Measurements from ENCODE around the gene OTUB1.
"Not testable (repeated sequence)": the region's sequence is repeated elsewhere in the genome, so short reads cannot be mapped to it uniquely, and the experiment has no call there.

The OTUB1 gene

GRCh38 chr11:63958008-63958407, 28.2 kb upstream of the OTUB1 start:
- in situ Hi-C loops (cut with MboI; ENCODE audit: low sequenced_read_pairs, unreplicated experiment) = no loop called here
- DNase-seq (ENCODE audit: low spot score) = no peak
- no peak for TF ChIP-seq CTCF (IDR thresholded peaks at IDR 0.05; ENCODE audit: borderline replicate concordance, control extremely low read depth, extremely low read depth, insufficient read depth, missing control alignments)

- in situ Hi-C loops (cut with MboI; ENCODE audit: low sequenced_read_pairs, unreplicated experiment) = no loop called here
- peak; percentile 47 for DNase-seq (ENCODE audit: low spot score)
- no peak for TF ChIP-seq CTCF (IDR thresholded peaks at IDR 0.05; ENCODE audit: borderline replicate concordance, control extremely low read depth, extremely low read depth, insufficient read depth, missing control alignments)
These were observed 24.4 kb upstream of the OTUB1 start for GRCh38 chr11:63961608-63962412.

- in situ Hi-C loops (cut with MboI; ENCODE audit: low sequenced_read_pairs, unreplicated experiment); DNase-seq (ENCODE audit: low spot score): not testable (repeated sequence)
These were observed 22.3 kb upstream of the OTUB1 start for GRCh38 chr11:63963895-63964294.

GRCh38 chr11:63966444-63966843, 19.8 kb upstream of the OTUB1 start:
- DNase-seq (ENCODE audit: low spot score) = no peak
- no peak for TF ChIP-seq CTCF (IDR thresholded peaks at IDR 0.05; ENCODE audit: borderline replicate concordance, control extremely low read depth, extremely low read depth, insufficient read depth, missing control alignments)
- in situ Hi-C loops (cut with MboI; ENCODE audit: low sequenced_read_pairs, unreplicated experiment) = no loop called here

GRCh38 chr11:63969461-63969860, 16.8 kb upstream of the OTUB1 start:
- in situ Hi-C loops (cut with MboI; ENCODE audit: low sequenced_read_pairs, unreplicated experiment) = no loop called here
- no peak for TF ChIP-seq CTCF (IDR thresholded peaks at IDR 0.05; ENCODE audit: borderline replicate concordance, control extremely low read depth, extremely low read depth, insufficient read depth, missing control alignments)
- no peak for DNase-seq (ENCODE audit: low spot score)

GRCh38 chr11:63970902-63971301, 15.3 kb upstream of the OTUB1 start:
- in situ Hi-C loops (cut with MboI; ENCODE audit: low sequenced_read_pairs, unreplicated experiment) = no loop called here
- no peak for TF ChIP-seq CTCF (IDR thresholded peaks at IDR 0.05; ENCODE audit: borderline replicate concordance, control extremely low read depth, extremely low read depth, insufficient read depth, missing control alignments)
- DNase-seq (ENCODE audit: low spot score) = no peak

- DNase-seq (ENCODE audit: low spot score); in situ Hi-C loops (cut with MboI; ENCODE audit: low sequenced_read_pairs, unreplicated experiment): not testable (repeated sequence)
These were observed 12.4 kb upstream of the OTUB1 start for GRCh38 chr11:63973912-63974258.

All from GM13976 (cell line).